ENCODE measurements around the gene PRUNE2.

Gene PRUNE2

GRCh38 chr9:76846297-76846696 lies 59.6 kb downstream of the PRUNE2 start:
- no peak for DNase-seq (ENCODE audit: low read depth)
- no peak overlapping the region for H3K4me3 ChIP-seq (ENCODE audit: control insufficient read depth, low read depth, low read length)
- TF ChIP-seq CTCF (IDR thresholded peaks at IDR 0.05; ENCODE audit: control insufficient read depth, insufficient read depth, low read depth, low read length, missing control alignments), result no peak

- TF ChIP-seq CTCF (IDR thresholded peaks at IDR 0.05; ENCODE audit: control insufficient read depth, insufficient read depth, low read depth, low read length, missing control alignments), result no peak
- no peak overlapping the region for H3K4me3 ChIP-seq (ENCODE audit: control insufficient read depth, low read depth, low read length)
- no peak for DNase-seq (ENCODE audit: low read depth)
Measured at GRCh38 chr9:76845254-76845653, 60.7 kb downstream of the PRUNE2 start.

- DNase-seq (ENCODE audit: low read depth), result peak; percentile 71
- TF ChIP-seq CTCF (IDR thresholded peaks at IDR 0.05; ENCODE audit: control insufficient read depth, insufficient read depth, low read depth, low read length, missing control alignments), result no peak
- no peak overlapping the region for H3K4me3 ChIP-seq (ENCODE audit: control insufficient read depth, low read depth, low read length)
Measured at GRCh38 chr9:76835571-76836283, 70.2 kb downstream of the PRUNE2 start.

- no peak for DNase-seq (ENCODE audit: low read depth)
- no peak overlapping the region for H3K4me3 ChIP-seq (ENCODE audit: control insufficient read depth, low read depth, low read length)
- no peak for TF ChIP-seq CTCF (IDR thresholded peaks at IDR 0.05; ENCODE audit: control insufficient read depth, insufficient read depth, low read depth, low read length, missing control alignments)
Measured at GRCh38 chr9:76828447-76828846, 77.5 kb downstream of the PRUNE2 start.

GRCh38 chr9:76827296-76828080 lies 78.4 kb downstream of the PRUNE2 start:
- TF ChIP-seq CTCF (IDR thresholded peaks at IDR 0.05; ENCODE audit: control insufficient read depth, insufficient read depth, low read depth, low read length, missing control alignments), result no peak
- no peak for DNase-seq (ENCODE audit: low read depth)
- no peak overlapping the region for H3K4me3 ChIP-seq (ENCODE audit: control insufficient read depth, low read depth, low read length)

- no peak overlapping the region for H3K4me3 ChIP-seq (ENCODE audit: control insufficient read depth, low read depth, low read length)
- no peak for TF ChIP-seq CTCF (IDR thresholded peaks at IDR 0.05; ENCODE audit: control insufficient read depth, insufficient read depth, low read depth, low read length, missing control alignments)
- DNase-seq (ENCODE audit: low read depth), result no peak
Measured at GRCh38 chr9:76820431-76820830, 85.5 kb downstream of the PRUNE2 start.
